ENCODE measurements around the gene PAK4. TPM values are rescaled to one million over a fixed set of nuclear protein-coding genes. Genes with fewer than 3 reads are reported as not detected.

Gene PAK4
- total and polyA plus RNA-seq, 12 donors, result 7.2 to 61.0 (median 23.8) TPM

DNA sequence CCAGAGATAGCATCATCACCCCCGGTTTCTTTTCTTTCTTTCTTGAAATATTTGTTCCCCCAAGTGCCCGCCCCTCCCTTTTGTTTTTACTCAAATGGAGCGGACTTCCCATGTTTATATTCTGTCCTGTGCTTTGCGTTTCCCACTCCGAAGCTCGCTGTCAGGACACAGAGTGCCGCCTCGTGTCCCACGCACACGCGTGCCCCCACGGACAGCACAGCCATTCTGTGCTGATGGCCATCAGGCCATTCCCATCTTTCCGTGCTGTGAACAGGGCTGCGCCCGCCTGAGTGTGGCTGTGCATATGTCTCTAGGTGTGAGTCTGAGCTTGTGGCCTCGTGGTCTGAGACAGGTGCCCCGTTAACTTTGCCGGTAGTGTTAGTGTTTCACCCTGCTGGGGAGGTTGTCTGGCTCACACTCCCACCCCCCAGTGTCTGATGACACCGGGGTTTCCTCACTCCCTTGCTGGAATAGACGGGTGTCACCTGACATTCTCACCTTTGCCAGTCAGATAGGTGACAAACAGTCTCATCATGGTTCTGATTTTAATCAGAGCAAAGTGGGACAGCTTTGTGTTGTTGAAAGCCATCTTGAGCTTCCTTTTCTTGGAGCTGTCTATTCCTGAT is 6.9 kb downstream of the PAK4 start:
- Histone ChIP-seq H3K9me3 (replicated peaks in 1 of 3) (no peaks in the 10 kb centered on the region), H3K27ac (no peak overlapping the region), H3K4me3 (no peak overlapping the region), H3K36me3 (replicated peaks in 1 of 2) (no peaks in the 10 kb centered on the region), H3K27me3 (no peaks in the 10 kb centered on the region), H3K4me1 (replicated peaks in 1 of 2) (peaks cover 35 to 62% of the 10 kb centered on the region in 2 donors)
- TF ChIP-seq POLR2A (IDR thresholded peaks at IDR 0.05), result no peak
- TF ChIP-seq, protein P1, sequence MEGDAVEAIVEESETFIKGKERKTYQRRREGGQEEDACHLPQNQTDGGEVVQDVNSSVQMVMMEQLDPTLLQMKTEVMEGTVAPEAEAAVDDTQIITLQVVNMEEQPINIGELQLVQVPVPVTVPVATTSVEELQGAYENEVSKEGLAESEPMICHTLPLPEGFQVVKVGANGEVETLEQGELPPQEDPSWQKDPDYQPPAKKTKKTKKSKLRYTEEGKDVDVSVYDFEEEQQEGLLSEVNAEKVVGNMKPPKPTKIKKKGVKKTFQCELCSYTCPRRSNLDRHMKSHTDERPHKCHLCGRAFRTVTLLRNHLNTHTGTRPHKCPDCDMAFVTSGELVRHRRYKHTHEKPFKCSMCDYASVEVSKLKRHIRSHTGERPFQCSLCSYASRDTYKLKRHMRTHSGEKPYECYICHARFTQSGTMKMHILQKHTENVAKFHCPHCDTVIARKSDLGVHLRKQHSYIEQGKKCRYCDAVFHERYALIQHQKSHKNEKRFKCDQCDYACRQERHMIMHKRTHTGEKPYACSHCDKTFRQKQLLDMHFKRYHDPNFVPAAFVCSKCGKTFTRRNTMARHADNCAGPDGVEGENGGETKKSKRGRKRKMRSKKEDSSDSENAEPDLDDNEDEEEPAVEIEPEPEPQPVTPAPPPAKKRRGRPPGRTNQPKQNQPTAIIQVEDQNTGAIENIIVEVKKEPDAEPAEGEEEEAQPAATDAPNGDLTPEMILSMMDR (IDR thresholded peaks at IDR 0.05), result no peak
- intact Hi-C loops (cut with DNase I), result no loop called here
- 74 to 85% (median 81%) methylated on average over 20 of the region's 20 CpGs for WGBS, 4 donors
- no peak for DNase-seq

DNA sequence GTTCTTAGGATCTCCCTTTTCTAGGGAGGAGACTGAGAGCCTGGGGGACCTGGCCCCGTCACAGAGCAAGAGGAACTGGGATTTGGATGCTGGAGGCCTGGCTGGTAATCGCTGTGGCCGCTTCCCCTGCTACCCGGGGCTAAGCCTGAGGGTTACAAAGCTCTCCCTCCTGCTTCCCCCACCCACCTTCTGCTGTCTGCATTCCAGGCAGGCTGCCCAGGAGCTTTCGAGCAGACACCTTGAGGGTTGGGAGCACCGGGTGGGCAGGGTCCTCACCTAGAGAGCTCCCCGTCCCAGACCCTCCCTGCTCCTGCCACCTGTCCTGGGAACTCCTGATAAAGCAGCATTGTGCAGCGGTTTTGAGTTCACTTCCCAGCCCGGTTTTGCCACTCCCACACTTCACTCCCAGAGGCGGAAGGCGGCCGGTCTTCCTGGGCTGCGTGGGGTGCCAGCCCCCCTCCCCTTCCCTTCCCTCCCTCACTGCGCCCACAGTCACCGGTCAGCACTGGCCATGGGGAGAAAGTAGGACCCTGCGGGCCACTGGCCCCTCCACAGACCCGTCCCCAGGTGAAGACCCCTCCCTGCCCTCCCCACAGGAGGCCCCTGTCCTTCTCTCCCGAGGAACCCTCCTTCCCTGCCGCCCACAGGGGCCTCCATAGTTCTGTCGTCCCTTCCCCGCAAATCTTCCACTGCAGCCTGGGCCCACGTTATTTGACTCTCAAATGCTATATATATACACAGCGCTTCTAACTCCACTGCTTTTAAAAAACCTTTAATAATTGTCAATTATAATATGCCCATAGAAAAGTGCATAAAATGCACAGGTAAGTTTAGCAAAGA is 8.1 kb downstream of the PAK4 start:
- Histone ChIP-seq H3K36me3 (replicated peaks in 1 of 2) (no peaks in the 10 kb centered on the region), H3K9me3 (replicated peaks in 1 of 3) (no peaks in the 10 kb centered on the region), H3K4me3 (peak overlapping the region in 1 of 4 donors; percentile 27), H3K27me3 (no peaks in the 10 kb centered on the region), H3K4me1 (replicated peaks in 1 of 2) (peaks cover 37 to 58% of the 10 kb centered on the region in 2 donors), H3K27ac (peak overlapping the region in 3 of 5 donors; percentile 54 to 84 (median 66))
- WGBS, 4 donors, result 26 to 33% (median 29%) methylated on average over 12 to 23 of the region's 23 CpGs
- TF ChIP-seq, protein P1 (IDR thresholded peaks at IDR 0.05), result no peak
- no peak for TF ChIP-seq POLR2A (IDR thresholded peaks at IDR 0.05)
- intact Hi-C loops (cut with DNase I), result no loop called here
- DNase-seq, result peak in 3 of 7 donors; percentile 50 to 64 (median 55)

DNA sequence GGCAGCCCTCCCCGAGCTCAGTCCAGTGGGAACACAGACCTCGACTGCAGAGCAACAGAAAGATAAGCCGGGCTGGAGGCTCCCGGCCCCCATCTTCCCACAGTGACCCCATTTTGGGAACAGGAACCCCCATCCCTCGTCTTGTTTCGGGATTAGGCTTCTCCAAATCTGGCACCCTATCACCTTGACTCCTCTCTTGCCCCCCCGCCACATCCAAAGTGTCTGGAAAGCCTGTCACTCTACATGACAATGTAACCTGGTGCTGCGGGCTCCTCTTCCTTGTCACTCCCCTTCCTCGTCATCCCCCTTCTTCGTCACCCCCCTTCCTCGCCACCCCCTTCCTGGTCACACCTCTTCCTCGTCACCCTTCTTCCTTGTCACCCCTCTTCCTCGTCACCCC is 10.1 kb downstream of the PAK4 start:
- WGBS, 4 donors, result 86 to 91% (median 89%) methylated on average over 13 of the region's 13 CpGs
- TF ChIP-seq, protein P1 (IDR thresholded peaks at IDR 0.05), result no peak
- TF ChIP-seq POLR2A (IDR thresholded peaks at IDR 0.05), result no peak

GRCh38 chr19:39136225-39136940 is 10.8 kb downstream of the PAK4 start:
- H3K27ac ChIP-seq, result peak overlapping the region in 1 of 5 donors; percentile 36
- peak in 1 of 7 donors; percentile 35 for DNase-seq
- H3K27me3 ChIP-seq, result no peaks in the 10 kb centered on the region
- WGBS, 4 donors, result 75 to 87% (median 80%) methylated on average over 9 to 12 of the region's 12 CpGs
- TF ChIP-seq, protein P1 (IDR thresholded peaks at IDR 0.05), result no peak
- no peak for TF ChIP-seq POLR2A (IDR thresholded peaks at IDR 0.05)
- intact Hi-C loops (cut with DNase I), result no loop called here
- no peaks in the 10 kb centered on the region for H3K36me3 ChIP-seq (replicated peaks in 1 of 2)
- no peak overlapping the region for H3K4me3 ChIP-seq
- no peaks in the 10 kb centered on the region for H3K9me3 ChIP-seq (replicated peaks in 1 of 3)
- H3K4me1 ChIP-seq (replicated peaks in 1 of 2), result peaks cover 45 to 63% of the 10 kb centered on the region in 2 donors

More for the DNA sequence above, 10.1 kb downstream of the PAK4 start:
- Histone ChIP-seq H3K27ac (peak overlapping the region in 1 of 5 donors; percentile 13), H3K4me1 (replicated peaks in 1 of 2) (peaks cover 45 to 68% of the 10 kb centered on the region in 2 donors), H3K9me3 (replicated peaks in 1 of 3) (no peaks in the 10 kb centered on the region), H3K27me3 (no peaks in the 10 kb centered on the region), H3K4me3 (no peak overlapping the region), H3K36me3 (replicated peaks in 1 of 2) (no peaks in the 10 kb centered on the region)
- intact Hi-C loops (cut with DNase I), result no loop called here
- no peak for DNase-seq
